ENCODE results near the gene TBL1Y.

DNA sequence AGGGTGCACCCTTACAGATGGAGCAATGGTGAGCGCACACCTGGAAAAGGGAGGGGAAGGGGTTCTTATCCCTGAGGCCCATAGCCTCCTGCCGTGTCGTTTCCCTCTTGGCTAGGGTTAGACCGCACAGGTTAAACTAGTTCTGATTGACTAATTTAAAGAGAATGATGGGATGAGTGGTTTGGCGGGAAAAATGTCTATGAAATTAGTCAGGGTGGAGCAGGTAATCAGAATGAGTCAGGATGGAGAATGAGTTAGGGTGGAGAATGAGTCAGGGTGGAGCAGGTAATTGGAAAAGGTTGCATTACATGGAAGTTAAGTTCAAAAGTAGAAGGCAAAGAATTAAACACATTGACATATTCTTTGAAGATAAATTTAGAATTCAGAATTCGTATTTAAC is 196.7 kb downstream of the TBL1Y start:
- TF ChIP-seq POLR2A (IDR thresholded peaks at IDR 0.05) (no peak), CTCF (IDR thresholded peaks at IDR 0.05) (no peak)
